Panc1 (cell line): Measurements from ENCODE around the gene CLINT1.

Experiments
- CTCF ChIP-seq: fragments of 450-650 bp; IDR thresholded peaks from 2 replicates; pipeline ENCODE4 v1.5.1; 2017; ENCODE audit warnings: mild to moderate bottlenecking
- POLR2AphosphoS5 ChIP-seq: IDR thresholded peaks from 2 replicates; pipeline ENCODE4 v1.6.1; 2012; ENCODE audit warnings: mild to moderate bottlenecking, low read depth, low read length, moderate library complexity
- REST ChIP-seq, 2 experiments: IDR thresholded peaks; 2 replicates each; pipeline ENCODE4 v1.6.1; 2011 to 2012; ENCODE audit warnings: low read depth in 2 of 2, control low read depth in 1 of 2, low read length in 1 of 2, mild to moderate bottlenecking in 1 of 2, moderate library complexity in 1 of 2; ENCODE audit not compliant: insufficient read depth in 1 of 2
- SIN3A ChIP-seq: IDR thresholded peaks from 2 replicates; pipeline ENCODE4 v1.6.1; 2012; ENCODE audit warnings: low read depth, mild to moderate bottlenecking, low read length, moderate library complexity, borderline replicate concordance; ENCODE audit not compliant: insufficient read depth

GRCh38 chr5:157866536-157866935, 7.6 kb upstream of the CLINT1 start:
- TF ChIP-seq CTCF (no peak), SIN3A (no peak), POLR2AphosphoS5 (no peak), REST (IDR thresholded peaks at IDR 0.05; ENCODE audit: insufficient read depth in 1 of 2, low read depth in 2 of 2, low read length in 1 of 2) (no peak)
